Measurements from ENCODE around the gene FBXW7.

Gene FBXW7

DNA sequence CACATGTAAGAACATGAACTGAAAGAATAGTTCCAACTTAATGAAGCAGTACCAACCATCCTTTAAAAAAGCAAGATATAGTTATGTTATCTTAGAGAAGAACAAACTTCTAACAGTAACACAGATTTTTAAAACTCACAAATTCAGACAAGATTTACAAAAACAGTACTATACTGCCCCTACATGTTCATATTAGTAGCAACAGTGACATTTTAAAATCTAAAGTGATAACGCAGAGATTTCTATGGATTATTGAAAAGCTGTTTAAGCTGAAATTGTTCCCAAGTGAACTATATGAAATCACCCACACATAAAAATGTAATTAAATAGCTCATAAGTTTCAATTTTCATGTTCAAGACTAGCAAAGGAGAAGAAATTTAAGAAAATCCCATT is 166.0 kb downstream of the FBXW7 start:
- DNase-seq (ENCODE audit: low read depth in 2 of 2): no peak

DNA sequence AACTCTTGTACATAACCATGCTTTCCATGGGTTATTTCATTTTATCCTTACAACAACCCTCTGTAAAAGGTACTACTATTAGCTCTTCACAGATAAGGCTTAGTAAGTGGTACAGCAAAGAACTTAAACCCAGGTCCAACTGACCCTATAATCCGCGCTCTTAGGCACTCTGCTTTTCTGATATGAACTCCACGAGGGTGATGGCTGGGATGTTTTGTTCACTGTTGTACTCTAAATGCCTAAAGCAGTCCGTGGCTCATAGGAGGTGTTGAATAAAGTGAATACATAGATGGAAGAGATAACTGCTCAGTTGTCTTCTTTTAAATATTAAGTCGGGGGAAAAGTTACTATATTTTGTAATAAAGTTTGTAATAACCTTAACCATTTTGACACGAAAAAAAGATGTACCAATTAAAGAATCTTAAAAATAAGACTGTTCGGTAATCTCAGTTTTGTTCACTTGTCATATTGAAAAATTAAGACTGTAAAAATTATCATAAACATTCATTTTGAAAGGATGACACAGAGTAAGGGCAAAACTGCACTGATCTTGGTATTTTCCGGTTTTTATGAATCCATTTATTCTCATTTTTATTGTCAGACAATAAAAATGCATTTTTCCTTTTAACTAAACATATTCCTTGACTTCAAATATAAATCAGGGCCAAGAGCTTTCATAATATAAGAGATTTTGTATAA is 166.5 kb downstream of the FBXW7 start:
- DNase-seq (ENCODE audit: low read depth in 2 of 2): no peak

DNA sequence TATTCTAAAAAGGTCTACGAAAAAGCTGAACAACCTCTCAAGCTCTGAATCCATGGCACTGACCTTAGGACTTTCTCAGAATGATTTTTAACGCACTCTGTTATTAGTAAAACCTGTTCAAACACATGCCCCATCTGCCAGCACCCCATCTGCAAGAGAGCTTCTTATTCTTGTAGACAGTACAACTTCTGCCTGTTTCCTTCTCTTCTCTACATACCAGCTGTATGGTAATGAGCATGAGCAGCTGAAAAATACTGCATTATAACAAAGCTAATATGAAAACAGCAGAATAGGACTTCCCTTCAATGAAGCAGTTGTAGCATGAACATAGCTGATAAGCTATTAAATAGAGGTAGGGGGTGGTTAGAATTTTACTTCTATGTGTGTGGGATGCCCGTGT is 167.9 kb downstream of the FBXW7 start:
- DNase-seq (ENCODE audit: low read depth in 2 of 2): no peak

DNA sequence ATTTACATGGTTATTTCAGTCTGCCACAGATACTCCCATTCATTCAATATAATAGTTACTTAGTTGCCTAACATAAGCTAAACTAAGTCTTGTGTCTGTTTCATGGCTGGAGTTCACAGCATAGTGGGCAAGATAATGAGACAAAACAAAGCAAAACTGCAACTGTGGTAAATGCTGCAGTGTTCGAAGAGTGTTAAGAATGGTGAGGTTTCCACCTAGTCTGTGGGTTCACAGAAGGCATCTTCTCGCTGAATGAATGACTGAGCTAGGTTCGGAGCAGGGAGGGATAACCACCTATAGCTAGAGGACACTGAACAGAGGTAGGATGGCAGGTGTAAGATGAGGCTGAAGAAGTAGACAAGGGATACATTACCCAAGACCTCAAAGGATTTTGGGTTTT is 171.0 kb downstream of the FBXW7 start:
- DNase-seq (ENCODE audit: low read depth in 2 of 2): no peak

GRCh38 chr4:152364383-152364782 is 171.5 kb downstream of the FBXW7 start:
- DNase-seq (ENCODE audit: low read depth in 2 of 2): no peak

- no peak for DNase-seq (ENCODE audit: low read depth in 2 of 2)
Measured at GRCh38 chr4:152363904-152364303, 172.0 kb downstream of the FBXW7 start.

DNA sequence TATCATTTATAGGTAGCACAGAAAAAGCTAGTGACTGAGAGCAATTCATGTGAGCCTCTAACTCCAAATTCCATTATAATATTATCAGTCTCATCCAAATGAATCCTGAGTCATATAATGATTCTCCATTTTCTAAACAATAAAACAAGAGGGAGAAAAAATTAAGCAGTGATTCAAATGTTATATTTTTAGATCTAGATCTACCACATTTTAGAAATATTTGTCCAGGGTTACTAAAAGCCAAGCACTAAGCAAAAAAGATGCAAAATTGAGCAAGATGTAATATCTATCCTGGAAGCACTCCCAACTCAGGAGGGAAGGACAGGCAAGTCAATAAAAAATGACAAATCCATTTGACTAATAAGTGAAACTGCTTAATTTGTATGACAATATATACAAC is 172.8 kb downstream of the FBXW7 start:
- no peak for DNase-seq (ENCODE audit: low read depth in 2 of 2)

DNA sequence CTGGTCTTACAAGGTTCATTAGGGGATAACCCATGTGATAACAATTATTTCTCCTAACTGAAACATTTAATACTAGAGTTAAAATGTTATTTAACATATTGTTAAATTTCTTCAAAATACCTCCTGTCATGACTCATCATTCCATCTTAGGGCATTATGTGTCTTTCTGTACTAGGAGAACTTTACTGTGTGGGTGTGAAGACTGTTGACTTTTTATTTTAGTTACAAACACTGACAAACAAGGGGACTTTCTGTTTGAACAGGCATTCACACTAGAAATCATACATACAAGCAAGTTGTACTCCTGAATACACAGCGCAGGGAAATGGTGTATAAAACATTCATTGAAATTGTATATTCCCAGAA is 175.9 kb downstream of the FBXW7 start:
- DNase-seq (ENCODE audit: low read depth in 2 of 2): no peak

DNA sequence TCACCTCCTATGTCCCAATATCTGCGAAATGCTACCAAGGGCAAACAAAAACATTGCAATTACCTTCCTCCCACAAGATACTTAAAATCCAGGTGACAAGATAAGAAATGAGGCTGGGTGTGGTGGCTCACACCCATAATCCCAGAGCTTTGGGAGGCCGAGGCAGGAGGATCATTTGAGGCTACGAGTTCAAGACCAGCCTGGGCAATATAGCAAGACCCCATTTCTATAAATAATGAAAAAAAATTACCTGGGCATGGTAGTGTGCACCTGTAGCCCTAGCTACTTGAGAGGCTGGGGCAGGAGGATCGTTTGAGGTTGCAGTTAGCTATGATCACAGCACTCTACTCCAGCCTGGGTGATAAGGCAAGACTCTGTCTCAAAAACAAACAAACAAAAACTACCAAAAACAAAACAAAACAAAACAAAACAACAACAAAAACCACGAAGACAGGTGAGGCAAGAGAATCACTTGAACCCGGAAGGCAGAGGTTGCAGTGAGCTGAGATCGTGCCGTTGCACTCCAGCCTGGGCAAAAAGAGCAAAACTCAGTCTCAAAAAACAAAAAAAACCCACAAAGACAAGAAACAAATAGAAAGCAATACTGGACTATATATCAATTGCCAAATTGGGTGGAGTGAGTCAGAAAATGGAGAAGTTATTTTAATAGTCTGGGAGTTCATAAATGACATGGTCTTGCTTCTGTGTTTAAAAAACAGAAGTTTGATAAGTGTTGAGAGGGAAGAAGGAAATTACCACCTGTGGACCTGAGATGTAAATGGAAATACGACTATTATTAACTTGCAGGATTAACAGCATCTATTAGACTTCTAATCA is 176.5 kb downstream of the FBXW7 start:
- no peak for DNase-seq (ENCODE audit: low read depth in 2 of 2)

GRCh38 chr4:152357206-152357605 is 178.7 kb downstream of the FBXW7 start:
- DNase-seq (ENCODE audit: low read depth in 2 of 2): no peak

GRCh38 chr4:152356428-152357034 is 179.4 kb downstream of the FBXW7 start:
- no peak for DNase-seq (ENCODE audit: low read depth in 2 of 2)

- DNase-seq (ENCODE audit: low read depth in 2 of 2): no peak
Measured at GRCh38 chr4:152352622-152353116, 183.2 kb downstream of the FBXW7 start.

- DNase-seq (ENCODE audit: low read depth in 2 of 2): no peak
Measured at GRCh38 chr4:152352215-152352614, 183.7 kb downstream of the FBXW7 start.

DNA sequence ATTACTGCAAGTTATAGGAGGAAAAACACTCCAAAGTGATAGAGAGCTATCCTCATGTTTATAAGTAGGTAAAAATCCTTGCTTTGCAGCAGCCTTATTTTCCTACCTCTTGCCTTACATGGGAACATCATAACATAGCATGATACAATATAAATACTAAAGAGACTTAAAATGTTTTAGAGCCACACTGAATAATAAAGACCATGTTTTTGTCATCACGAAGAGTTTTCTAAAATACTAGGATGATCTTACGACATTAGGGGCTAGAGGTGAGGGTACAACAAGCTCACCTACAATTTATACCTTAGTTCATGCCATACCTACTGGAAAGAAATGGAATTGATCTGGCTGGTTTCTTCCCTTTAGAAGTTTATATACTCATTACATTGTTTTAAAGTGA is 184.8 kb downstream of the FBXW7 start:
- DNase-seq (ENCODE audit: low read depth in 2 of 2): no peak

- DNase-seq (ENCODE audit: low read depth in 2 of 2): no peak
Measured at GRCh38 chr4:152348670-152349069, 187.2 kb downstream of the FBXW7 start.

DNA sequence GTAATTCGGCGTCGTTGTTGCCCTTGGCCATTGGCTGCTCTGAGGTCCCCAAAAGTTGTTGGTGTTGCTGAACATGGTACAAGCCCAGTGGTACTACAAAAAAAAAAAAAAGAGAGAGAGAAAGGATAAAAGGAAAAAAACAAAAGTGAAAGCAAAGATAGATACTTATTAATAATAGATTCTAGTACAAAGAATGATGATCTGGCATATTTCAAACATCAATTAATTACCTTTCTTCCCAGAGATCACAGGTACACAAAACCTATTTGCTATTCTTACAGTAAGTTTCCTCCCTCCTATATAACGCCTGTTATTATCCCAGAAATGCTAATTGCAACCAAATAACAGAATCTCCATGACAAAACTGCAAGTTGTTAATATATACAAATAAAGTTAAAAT is 188.9 kb downstream of the FBXW7 start:
- no peak for DNase-seq (ENCODE audit: low read depth in 2 of 2)

DNA sequence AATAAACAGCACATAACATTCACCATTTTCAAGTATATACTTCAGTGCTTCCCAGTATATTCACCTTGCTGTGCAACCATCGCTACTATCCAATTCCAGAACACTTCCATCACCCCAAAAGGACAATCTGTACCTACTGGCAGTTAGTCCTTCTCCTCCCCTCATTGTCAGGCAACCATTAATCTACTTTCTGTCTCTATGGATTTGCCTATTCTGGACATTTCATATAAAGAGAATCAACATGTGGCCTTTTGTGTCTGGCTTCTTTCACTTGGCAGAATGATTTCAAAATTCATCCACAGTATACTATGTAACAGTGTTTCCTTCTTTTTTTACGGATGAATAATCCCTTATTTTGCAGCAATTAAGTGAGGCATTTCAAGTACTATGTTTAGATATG is 189.4 kb downstream of the FBXW7 start:
- no peak for DNase-seq (ENCODE audit: low read depth in 2 of 2)

GRCh38 chr4:152344001-152344400 is 191.9 kb downstream of the FBXW7 start:
- no peak for DNase-seq (ENCODE audit: low read depth in 2 of 2)

DNA sequence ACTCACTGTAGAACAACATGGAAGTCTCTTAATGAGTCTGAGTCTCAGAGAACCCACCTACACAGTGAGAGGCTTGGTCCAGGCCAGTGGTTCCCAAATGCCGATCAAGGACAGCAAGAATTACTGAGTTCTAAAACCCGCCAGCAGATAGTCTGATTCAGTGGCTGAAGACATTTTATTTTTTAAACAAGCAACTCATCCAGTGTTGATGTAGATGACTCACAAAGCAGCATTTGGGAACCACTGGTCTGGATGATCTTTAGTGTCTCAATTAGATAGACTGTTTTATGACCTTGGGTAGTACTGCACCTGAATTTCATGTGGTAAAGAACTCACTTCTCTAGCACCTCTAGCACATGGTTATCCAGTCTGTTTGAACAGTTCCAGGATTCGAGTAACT is 193.6 kb downstream of the FBXW7 start:
- no peak for DNase-seq (ENCODE audit: low read depth in 2 of 2)

DNA sequence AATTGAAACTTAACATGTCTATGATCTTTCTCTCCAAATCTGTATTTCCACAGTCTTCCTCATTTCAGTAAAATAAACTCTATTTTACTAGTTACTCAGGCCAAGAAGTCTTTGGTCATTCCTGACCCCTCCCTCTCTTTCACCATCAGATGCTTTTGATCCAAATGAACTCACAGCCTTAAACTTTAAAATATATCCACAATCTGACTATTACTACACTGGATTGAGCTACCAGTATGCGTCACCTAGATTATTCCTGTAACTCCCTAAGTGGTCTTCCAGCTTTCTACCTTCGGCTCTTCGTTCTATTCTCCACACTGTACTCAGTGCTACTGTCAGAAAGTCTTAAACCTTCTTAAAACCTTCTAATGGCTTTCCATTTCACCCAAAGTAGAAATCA is 195.1 kb downstream of the FBXW7 start:
- no peak for DNase-seq (ENCODE audit: low read depth in 2 of 2)

DNA sequence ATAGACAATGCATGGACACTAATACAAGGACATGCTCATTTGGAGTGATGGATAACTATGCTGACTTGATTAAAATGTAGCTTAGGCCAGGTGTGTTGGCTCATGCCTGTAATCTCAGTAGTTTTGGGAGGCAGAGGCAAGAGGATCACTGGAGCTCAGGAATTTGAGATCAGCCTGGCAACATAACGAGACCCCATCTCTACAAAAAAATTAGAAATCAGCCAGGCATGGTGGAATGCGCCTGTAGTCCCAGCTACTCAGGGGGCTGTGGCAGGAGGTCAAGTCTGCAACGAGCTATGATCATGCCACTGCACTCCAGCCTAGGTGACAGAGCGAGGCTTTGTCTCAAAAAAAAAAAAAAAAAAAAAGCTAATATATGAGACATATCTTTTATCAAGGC is 196.3 kb downstream of the FBXW7 start:
- DNase-seq (ENCODE audit: low read depth in 2 of 2): no peak

GRCh38 chr4:152334931-152335330 is 201.0 kb downstream of the FBXW7 start:
- DNase-seq (ENCODE audit: low read depth in 2 of 2): no peak

GRCh38 chr4:152331042-152331441 is 204.8 kb downstream of the FBXW7 start:
- no peak for DNase-seq (ENCODE audit: low read depth in 2 of 2)
